ENCODE results near the gene MED29. TPM values are rescaled to one million over a fixed set of nuclear protein-coding genes. Genes with fewer than 3 reads are reported as not detected.

MED29 gene
- total RNA-seq, 1 experiment from 2014 or later: 739 TPM

- ATAC-seq (peak; percentile 28), DNase-seq (ENCODE audit: low read depth, low spot score) (peak; percentile 100)
- BruUV-seq (replicated peaks): no TSS peak
- H3K4me3 ChIP-seq (ENCODE audit: low read depth in 2 of 2, low read length in 2 of 2): peak overlapping the region; percentile 34 to 55
- peaks cover 75% of the 10 kb centered on the region for H3K4me1 ChIP-seq (ENCODE audit: control insufficient read depth, insufficient read depth, low read length)
- no peaks in the 10 kb centered on the region for H3K27me3 ChIP-seq (ENCODE audit: control insufficient read depth, insufficient read depth, low read length)
- peaks cover 5% of the 10 kb centered on the region for H3K36me3 ChIP-seq (ENCODE audit: control insufficient read depth, insufficient read depth, low read length)
- no peaks in the 10 kb centered on the region for H3K9me3 ChIP-seq (ENCODE audit: control insufficient read depth, insufficient read depth, low read depth, low read length)
- ChIA-PET CTCF (interaction anchor here (0.6 to 2.3 kb wide), 13 partner anchors 8 to 803 kb away, joined by 3 to 16 read pairs (median 5); partner anchors contain the start of genes MED29 and PAF1), POLR2A (interaction anchor here (0.5 to 15.7 kb wide), 21 partner anchors 8 to 467 kb away, joined by 3 to 524 read pairs (median 6); partner anchors contain the start of genes EID2B, MED29, PAF1 and PLEKHG2)
- intact Hi-C loops (cut with micrococcal nuclease; ENCODE audit: unreplicated experiment) (no loop called here), in situ Hi-C loops (cut with HindIII; ENCODE audit: low pct_unique_long_range_greater_than_20kb, low sequenced_read_pairs) (no loop called here)
- H3K27ac ChIP-seq (ENCODE audit: low read length): peak overlapping the region; percentile 90
- TF ChIP-seq REST (IDR thresholded peaks at IDR 0.05; ENCODE audit: insufficient read depth in 1 of 2, low read depth in 2 of 2, low read length in 1 of 2) (no peak), CTCF (IDR thresholded peaks at IDR 0.05) (no peak), TCF7L2 (IDR thresholded peaks at IDR 0.05; ENCODE audit: low read depth, low read length) (no peak), POLR2AphosphoS5 (IDR thresholded peaks at IDR 0.05; ENCODE audit: low read depth, low read length) (no peak), SIN3A (IDR thresholded peaks at IDR 0.05; ENCODE audit: borderline replicate concordance, insufficient read depth, low read depth, low read length) (no peak)
Measured at GRCh38 chr19:39403331-39404312, 12.4 kb downstream of the MED29 start.

GRCh38 chr19:39405261-39405957 lies 14.2 kb downstream of the MED29 start:
- Histone ChIP-seq H3K4me1 (ENCODE audit: control insufficient read depth, insufficient read depth, low read length) (peaks cover 76% of the 10 kb centered on the region), H3K27ac (ENCODE audit: low read length) (peak overlapping the region; percentile 90), H3K27me3 (ENCODE audit: control insufficient read depth, insufficient read depth, low read length) (no peaks in the 10 kb centered on the region), H3K4me3 (ENCODE audit: low read depth in 2 of 2, low read length in 2 of 2) (peak overlapping the region in 1 of 2 experiments; percentile 55; a peak in 2 of 4 replicates), H3K36me3 (ENCODE audit: control insufficient read depth, insufficient read depth, low read length) (peaks cover 7% of the 10 kb centered on the region), H3K9me3 (ENCODE audit: control insufficient read depth, insufficient read depth, low read depth, low read length) (no peaks in the 10 kb centered on the region)
- BruUV-seq (replicated peaks): no TSS peak
- ChIA-PET CTCF (interaction anchor here (0.6 to 4.6 kb wide), 6 partner anchors 8 to 475 kb away, joined by 3 to 144 read pairs (median 4); partner anchors contain the start of genes MRPS12 and SARS2), POLR2A (interaction anchor here (0.5 to 15.7 kb wide), 23 partner anchors 8 to 881 kb away, joined by 3 to 524 read pairs (median 6); partner anchors contain the start of genes GMFG, MED29, PAF1 and RPS16)
- intact Hi-C loops (cut with micrococcal nuclease; ENCODE audit: unreplicated experiment) (no loop called here), in situ Hi-C loops (cut with HindIII; ENCODE audit: low pct_unique_long_range_greater_than_20kb, low sequenced_read_pairs) (no loop called here)
- TF ChIP-seq REST (IDR thresholded peaks at IDR 0.05; ENCODE audit: insufficient read depth in 1 of 2, low read depth in 2 of 2, low read length in 1 of 2) (no peak), CTCF (IDR thresholded peaks at IDR 0.05) (no peak), SIN3A (IDR thresholded peaks at IDR 0.05; ENCODE audit: borderline replicate concordance, insufficient read depth, low read depth, low read length) (no peak), POLR2AphosphoS5 (IDR thresholded peaks at IDR 0.05; ENCODE audit: low read depth, low read length) (no peak), TCF7L2 (IDR thresholded peaks at IDR 0.05; ENCODE audit: low read depth, low read length) (no peak)
- ATAC-seq (no peak), DNase-seq (ENCODE audit: low read depth, low spot score) (no peak)
